ENCODE results near the gene CDH22.

CDH22 gene

GRCh38 chr20:46173652-46174468 is 134.4 kb downstream of the CDH22 start:
- peaks cover 6% of the 10 kb centered on the region for H3K27me3 ChIP-seq (ENCODE audit: insufficient read depth, low read length, poor library complexity)
- TF ChIP-seq EZH2 (IDR thresholded peaks at IDR 0.05; ENCODE audit: borderline replicate concordance, low read depth, low read length, severe bottlenecking) (no peak), CTCF (IDR thresholded peaks at IDR 0.05; ENCODE audit: borderline replicate concordance, extremely low read depth, low read length, poor library complexity, severe bottlenecking) (no peak)

DNA sequence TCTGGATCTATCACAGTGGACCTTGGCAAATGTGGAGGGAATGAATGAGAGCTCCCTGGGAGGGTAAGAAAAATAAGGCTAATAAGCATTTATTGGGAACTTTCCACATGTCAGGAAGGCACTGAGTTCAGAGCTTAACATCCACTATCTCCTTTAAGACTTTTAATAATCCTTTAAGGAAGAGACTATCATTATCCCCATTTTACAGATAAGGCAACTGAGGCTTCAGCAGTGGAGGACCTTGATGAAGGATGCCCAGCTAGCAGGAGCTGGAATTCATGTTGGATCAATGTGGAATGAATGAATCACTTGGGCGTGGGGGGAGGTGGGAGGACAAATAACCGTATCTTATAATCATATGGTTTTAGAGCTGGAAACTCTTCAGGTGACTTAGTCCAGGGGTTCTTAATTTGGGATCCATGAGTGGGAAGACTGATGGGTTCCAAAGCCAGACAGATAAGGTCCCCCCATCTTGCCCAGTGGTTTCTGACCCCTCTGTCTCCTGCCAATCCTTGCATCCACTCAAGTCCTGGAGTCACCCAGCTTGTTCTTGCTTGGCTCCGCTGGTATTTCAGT is 135.2 kb downstream of the CDH22 start:
- ATAC-seq (ENCODE audit: insufficient read depth, low read depth) (no peak), DNase-seq (no peak)
- H4K20me1 ChIP-seq (ENCODE audit: insufficient read depth, low read length) = peaks cover 12% of the 10 kb centered on the region
- no peak overlapping the region for H3K9ac ChIP-seq (ENCODE audit: low read depth, low read length)
- TF ChIP-seq EZH2 (IDR thresholded peaks at IDR 0.05; ENCODE audit: borderline replicate concordance, low read depth, low read length, severe bottlenecking) = no peak
- no peak for TF ChIP-seq CTCF (IDR thresholded peaks at IDR 0.05; ENCODE audit: borderline replicate concordance, extremely low read depth, low read length, poor library complexity, severe bottlenecking)
- no peak overlapping the region for H2AFZ ChIP-seq (ENCODE audit: low read depth, low read length)
- H3K27me3 ChIP-seq (ENCODE audit: insufficient read depth, low read length, poor library complexity) = peaks cover 11% of the 10 kb centered on the region
- H3K4me1 ChIP-seq (ENCODE audit: insufficient read depth, low read length) = no peaks in the 10 kb centered on the region
- H3K4me2 ChIP-seq (ENCODE audit: insufficient read depth, low read length) = no peak overlapping the region
- no peak overlapping the region for H3K4me3 ChIP-seq (ENCODE audit: low read depth in 1 of 2, low read length in 2 of 2)
- no peaks in the 10 kb centered on the region for H3K36me3 ChIP-seq (ENCODE audit: insufficient read depth, low read length)
- H3K27ac ChIP-seq (ENCODE audit: low read length) = no peak overlapping the region
- no peaks in the 10 kb centered on the region for H3K9me3 ChIP-seq (ENCODE audit: insufficient read depth, low read length, severe bottlenecking)
- H3K79me2 ChIP-seq (ENCODE audit: insufficient read depth, low read length) = no peaks in the 10 kb centered on the region

More at GRCh38 chr20:46173652-46174468, 134.4 kb downstream of the CDH22 start:
- no peaks in the 10 kb centered on the region for H3K9me3 ChIP-seq (ENCODE audit: insufficient read depth, low read length, severe bottlenecking)
- H3K79me2 ChIP-seq (ENCODE audit: insufficient read depth, low read length) = no peaks in the 10 kb centered on the region
- DNase-seq (no peak), ATAC-seq (ENCODE audit: insufficient read depth, low read depth) (no peak)
- peaks cover 14% of the 10 kb centered on the region for H4K20me1 ChIP-seq (ENCODE audit: insufficient read depth, low read length)
- no peak overlapping the region for H3K4me2 ChIP-seq (ENCODE audit: insufficient read depth, low read length)
- H3K4me3 ChIP-seq (ENCODE audit: low read depth in 1 of 2, low read length in 2 of 2) = no peak overlapping the region
- H3K27ac ChIP-seq (ENCODE audit: low read length) = no peak overlapping the region
- H3K4me1 ChIP-seq (ENCODE audit: insufficient read depth, low read length) = no peaks in the 10 kb centered on the region
- no peaks in the 10 kb centered on the region for H3K36me3 ChIP-seq (ENCODE audit: insufficient read depth, low read length)
- H2AFZ ChIP-seq (ENCODE audit: low read depth, low read length) = no peak overlapping the region
- no peak overlapping the region for H3K9ac ChIP-seq (ENCODE audit: low read depth, low read length)

- Histone ChIP-seq H4K20me1 (ENCODE audit: insufficient read depth, low read length) (peaks cover 12% of the 10 kb centered on the region), H3K27me3 (ENCODE audit: insufficient read depth, low read length, poor library complexity) (peaks cover 11% of the 10 kb centered on the region), H3K9ac (ENCODE audit: low read depth, low read length) (no peak overlapping the region), H3K27ac (ENCODE audit: low read length) (no peak overlapping the region), H3K4me2 (ENCODE audit: insufficient read depth, low read length) (no peak overlapping the region), H3K36me3 (ENCODE audit: insufficient read depth, low read length) (no peaks in the 10 kb centered on the region), H3K4me1 (ENCODE audit: insufficient read depth, low read length) (no peaks in the 10 kb centered on the region), H2AFZ (ENCODE audit: low read depth, low read length) (no peak overlapping the region), H3K4me3 (ENCODE audit: low read depth in 1 of 2, low read length in 2 of 2) (no peak overlapping the region), H3K79me2 (ENCODE audit: insufficient read depth, low read length) (no peaks in the 10 kb centered on the region), H3K9me3 (ENCODE audit: insufficient read depth, low read length, severe bottlenecking) (no peaks in the 10 kb centered on the region)
- DNase-seq = no peak
- TF ChIP-seq CTCF (IDR thresholded peaks at IDR 0.05; ENCODE audit: borderline replicate concordance, extremely low read depth, low read length, poor library complexity, severe bottlenecking) (no peak), EZH2 (IDR thresholded peaks at IDR 0.05; ENCODE audit: borderline replicate concordance, low read depth, low read length, severe bottlenecking) (no peak)
- no peak for ATAC-seq (ENCODE audit: insufficient read depth, low read depth)
Observed at GRCh38 chr20:46172455-46172854, 135.8 kb downstream of the CDH22 start.

Measured in DND-41 (cell line).